HG03442 (cell line): ENCODE measurements around the gene AFMID.
A peak's percentile ranks its signal among the peaks of the same experiment; 100 is the strongest.

Experiments
- ATAC-seq: cut with Tn5 transposase; IDR thresholded peaks from one replicate; pipeline ENCODE4 v1.9.1; 2021; ENCODE audit warnings: mild to moderate bottlenecking, moderate library complexity; ENCODE audit not compliant: unreplicated experiment

Gene AFMID

GRCh38 chr17:78176548-78177025 lies 10.6 kb upstream of the AFMID start:
- ATAC-seq: no peak

- ATAC-seq: no peak
Measured at GRCh38 chr17:78179372-78179771, 7.8 kb upstream of the AFMID start.

GRCh38 chr17:78180083-78180482 lies 7.1 kb upstream of the AFMID start:
- ATAC-seq: no peak

- no peak for ATAC-seq
Measured at GRCh38 chr17:78180508-78180907, 6.7 kb upstream of the AFMID start.

GRCh38 chr17:78182504-78182903 lies 4.7 kb upstream of the AFMID start:
- no peak for ATAC-seq

- no peak for ATAC-seq
Measured at GRCh38 chr17:78183916-78184315, 3.2 kb upstream of the AFMID start.

GRCh38 chr17:78184351-78184750 lies 2.8 kb upstream of the AFMID start:
- ATAC-seq: no peak

- no peak for ATAC-seq
Measured at GRCh38 chr17:78184868-78185267, 2.3 kb upstream of the AFMID start.

- no peak for ATAC-seq
Measured at GRCh38 chr17:78185981-78186691, 1.0 kb upstream of the AFMID start.

GRCh38 chr17:78196716-78197115 lies 9.6 kb downstream of the AFMID start:
- no peak for ATAC-seq

- no peak for ATAC-seq
Measured at GRCh38 chr17:78197147-78197832, 10.1 kb downstream of the AFMID start.

GRCh38 chr17:78200451-78200850 lies 13.3 kb downstream of the AFMID start:
- no peak for ATAC-seq

GRCh38 chr17:78202666-78203065 lies 15.5 kb downstream of the AFMID start:
- no peak for ATAC-seq

GRCh38 chr17:78204387-78205123 lies 17.4 kb downstream of the AFMID start:
- no peak for ATAC-seq

- no peak for ATAC-seq
Measured at GRCh38 chr17:78205124-78205775, 18.1 kb downstream of the AFMID start.

- no peak for ATAC-seq
Measured at GRCh38 chr17:78206298-78206697, 19.1 kb downstream of the AFMID start.

- ATAC-seq: no peak
Measured at GRCh38 chr17:78208486-78208885, 21.3 kb downstream of the AFMID start.

GRCh38 chr17:78210111-78210510 lies 22.9 kb downstream of the AFMID start:
- ATAC-seq: no peak

- ATAC-seq: no peak
Measured at GRCh38 chr17:78211032-78211431, 23.9 kb downstream of the AFMID start.

GRCh38 chr17:78214016-78214705 lies 27.0 kb downstream of the AFMID start, which contains the start of gene BIRC5:
BIRC5 (plus strand) TSS chr17:78214253; CDS start chr17:78214317, 64 bp downstream.
- peak; percentile 79 for ATAC-seq

- no peak for ATAC-seq
Measured at GRCh38 chr17:78214706-78215061, 27.5 kb downstream of the AFMID start.
